NOMO-1 treated with DMSO at 0.1 percent for 48 hours (cell line): ENCODE measurements around the gene PRR35.

Source experiments
- DNase-seq: peaks from one replicate; lab custom pipeline; 2025; ENCODE audit not compliant: unreplicated experiment; lab: John Stamatoyannopoulos, UW

Gene PRR35

GRCh38 chr16:546909-547770 is 13.1 kb upstream of the PRR35 start:
- DNase-seq = peak; percentile 78

- DNase-seq = no peak
These were observed 11.6 kb upstream of the PRR35 start for GRCh38 chr16:548586-548985.

- DNase-seq = no peak
These were observed 10.5 kb upstream of the PRR35 start for GRCh38 chr16:549544-550263.

DNA sequence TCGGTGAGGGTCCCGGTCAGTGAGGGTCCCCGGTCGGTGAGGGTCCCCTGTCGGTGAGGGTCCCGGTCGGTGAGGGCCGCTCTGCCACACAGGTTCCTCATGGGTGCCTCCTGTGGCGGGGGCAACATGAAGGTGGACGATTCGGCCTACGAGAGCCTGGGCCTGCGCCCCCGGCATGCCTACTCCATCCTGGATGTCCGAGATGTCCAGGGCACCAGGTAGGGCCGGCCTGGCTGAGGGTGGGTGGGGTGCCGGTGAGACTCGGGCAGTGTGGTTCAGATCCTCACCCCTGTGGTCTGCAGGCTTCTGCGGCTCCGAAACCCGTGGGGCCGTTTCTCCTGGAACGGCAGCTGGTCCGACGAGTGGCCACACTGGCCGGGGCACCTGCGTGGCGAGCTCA is 9.0 kb upstream of the PRR35 start:
- no peak for DNase-seq

DNA sequence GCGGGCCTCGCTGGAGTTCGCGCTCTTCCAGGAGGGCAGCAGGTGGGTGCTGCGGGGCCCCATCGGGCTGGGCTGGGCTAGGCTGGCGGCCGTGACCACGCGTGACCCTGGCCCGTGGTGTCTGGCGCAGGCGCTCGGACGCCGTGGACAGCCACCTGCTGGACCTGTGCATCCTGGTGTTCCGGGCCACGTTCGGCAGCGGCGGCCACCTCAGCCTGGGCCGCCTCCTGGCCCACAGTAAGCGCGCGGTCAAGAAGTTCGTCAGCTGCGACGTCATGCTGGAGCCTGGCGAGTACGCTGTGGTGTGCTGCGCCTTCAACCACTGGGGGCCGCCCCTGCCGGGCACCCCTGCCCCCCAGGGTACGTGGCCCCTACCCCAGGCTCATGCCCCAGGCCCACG is 8.0 kb upstream of the PRR35 start:
- DNase-seq = no peak

DNA sequence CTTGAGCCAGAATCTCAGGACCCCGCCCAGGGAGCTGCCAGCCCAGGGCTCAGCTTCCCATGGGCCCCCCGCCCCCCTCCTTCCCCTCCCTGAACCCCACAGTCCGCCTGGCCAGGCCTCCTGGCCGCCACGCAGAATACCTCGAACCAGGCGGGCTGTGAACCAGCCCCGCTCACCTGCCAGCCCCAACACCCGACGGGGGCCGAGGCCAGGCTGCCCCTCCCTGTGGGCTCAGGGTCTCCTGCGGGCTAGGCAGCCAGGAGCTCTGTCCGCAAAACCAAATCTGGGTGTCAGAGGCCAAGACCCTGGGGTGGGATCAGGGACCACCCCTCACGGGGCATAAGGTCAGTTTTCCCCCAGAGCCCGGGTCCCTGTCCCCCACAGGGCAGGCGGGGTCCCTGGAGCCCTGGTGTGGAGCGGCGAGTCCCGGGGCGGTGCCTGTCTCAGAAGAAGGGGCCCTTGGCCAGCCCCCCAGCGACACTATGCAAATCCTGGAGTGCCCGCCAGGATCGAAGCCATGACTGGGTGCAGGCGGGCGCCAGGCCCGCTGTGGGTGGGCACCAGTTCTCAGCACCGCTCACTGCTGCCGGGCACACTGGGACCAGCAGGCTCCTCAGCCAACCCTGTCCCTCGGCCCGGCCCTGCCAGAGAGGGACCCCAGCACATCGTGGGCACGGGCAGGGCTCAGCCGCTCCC is 6.4 kb upstream of the PRR35 start:
- no peak for DNase-seq

GRCh38 chr16:554297-554621 is 5.9 kb upstream of the PRR35 start:
- no peak for DNase-seq

DNA sequence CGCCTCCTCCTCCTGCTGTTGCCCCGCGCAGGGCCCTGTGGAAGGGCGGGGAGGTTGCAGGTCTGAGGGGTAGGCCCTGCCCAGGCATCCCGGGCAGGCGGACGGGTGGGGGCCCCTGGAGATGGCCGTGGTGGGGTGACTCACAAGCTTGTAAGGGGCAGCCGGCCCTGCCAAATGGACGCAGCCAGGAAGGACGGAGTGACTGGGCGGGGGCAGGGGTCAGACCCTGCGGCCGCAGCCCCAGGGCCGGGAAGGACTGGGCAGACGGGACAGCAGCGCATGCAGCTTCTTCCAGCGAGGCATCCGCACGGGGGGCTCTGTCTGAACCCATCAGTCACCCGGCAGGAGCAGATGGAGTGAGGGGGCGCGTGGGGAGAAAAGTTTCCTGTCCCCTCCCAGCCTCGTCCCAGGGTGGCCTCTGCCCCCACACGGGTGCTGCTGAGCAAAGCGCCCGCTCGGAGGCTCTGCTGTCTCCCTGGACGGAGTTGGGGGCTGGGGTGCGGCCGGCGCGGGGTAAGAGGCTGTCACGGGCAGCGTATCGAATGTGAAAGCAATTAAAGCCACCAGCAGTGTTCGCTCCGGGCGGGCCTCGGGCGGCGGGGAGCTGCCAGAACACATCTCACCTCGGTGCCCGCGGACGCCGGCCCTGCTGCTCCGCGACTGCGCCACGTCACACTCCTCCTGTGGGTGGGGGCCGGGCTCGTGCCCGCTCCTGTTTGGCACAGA is 5.4 kb upstream of the PRR35 start:
- DNase-seq = no peak

GRCh38 chr16:555528-556473 is 4.4 kb upstream of the PRR35 start:
- no peak for DNase-seq

GRCh38 chr16:556474-557173 is 3.6 kb upstream of the PRR35 start:
- no peak for DNase-seq

- DNase-seq = no peak
These were observed 2.5 kb upstream of the PRR35 start for GRCh38 chr16:557463-558297.

- no peak for DNase-seq
These were observed 1.7 kb upstream of the PRR35 start for GRCh38 chr16:558298-559020.

- DNase-seq = no peak
These were observed 1.2 kb upstream of the PRR35 start for GRCh38 chr16:559021-559380.

DNA sequence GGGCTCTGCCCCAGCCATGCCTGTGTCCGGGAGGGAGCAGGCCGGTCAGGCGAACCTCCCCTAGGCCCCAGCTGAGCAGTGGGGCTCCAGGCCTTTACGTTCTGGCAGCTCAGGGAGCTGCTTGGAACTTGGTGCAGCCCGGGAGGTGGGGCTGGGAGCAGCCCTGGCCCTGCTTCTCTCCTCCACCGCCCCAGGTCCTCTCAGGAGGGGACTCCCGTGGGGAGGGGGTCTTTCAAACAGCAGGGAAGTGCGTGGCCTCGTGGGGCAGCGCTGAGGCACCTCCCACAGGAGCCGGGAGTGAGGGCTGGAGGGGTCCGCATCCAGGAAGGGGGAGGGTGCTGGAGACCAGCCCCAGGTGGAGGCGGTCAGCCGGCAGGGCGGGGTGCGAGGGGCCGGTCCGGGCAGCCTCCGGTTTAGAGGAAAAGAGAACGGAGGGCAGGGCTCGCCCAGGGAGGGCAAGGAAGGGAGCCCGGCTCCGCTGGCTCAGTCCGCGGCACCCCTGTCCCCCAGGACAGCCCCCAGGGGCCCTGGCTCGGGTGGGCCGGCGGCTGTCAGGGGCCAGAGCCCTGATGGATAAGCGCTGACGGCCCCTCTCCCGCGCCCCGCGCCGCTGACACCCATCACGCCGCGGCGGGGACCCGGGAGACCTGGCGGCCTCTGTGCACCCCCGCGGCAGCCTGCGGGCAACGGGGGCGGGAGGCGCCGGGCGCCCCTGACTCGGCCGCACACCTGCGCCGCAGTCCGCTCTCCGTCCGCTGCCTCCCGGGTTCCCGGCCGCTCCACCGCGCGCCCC is 587 bp upstream of the PRR35 start:
- DNase-seq = no peak

DNA sequence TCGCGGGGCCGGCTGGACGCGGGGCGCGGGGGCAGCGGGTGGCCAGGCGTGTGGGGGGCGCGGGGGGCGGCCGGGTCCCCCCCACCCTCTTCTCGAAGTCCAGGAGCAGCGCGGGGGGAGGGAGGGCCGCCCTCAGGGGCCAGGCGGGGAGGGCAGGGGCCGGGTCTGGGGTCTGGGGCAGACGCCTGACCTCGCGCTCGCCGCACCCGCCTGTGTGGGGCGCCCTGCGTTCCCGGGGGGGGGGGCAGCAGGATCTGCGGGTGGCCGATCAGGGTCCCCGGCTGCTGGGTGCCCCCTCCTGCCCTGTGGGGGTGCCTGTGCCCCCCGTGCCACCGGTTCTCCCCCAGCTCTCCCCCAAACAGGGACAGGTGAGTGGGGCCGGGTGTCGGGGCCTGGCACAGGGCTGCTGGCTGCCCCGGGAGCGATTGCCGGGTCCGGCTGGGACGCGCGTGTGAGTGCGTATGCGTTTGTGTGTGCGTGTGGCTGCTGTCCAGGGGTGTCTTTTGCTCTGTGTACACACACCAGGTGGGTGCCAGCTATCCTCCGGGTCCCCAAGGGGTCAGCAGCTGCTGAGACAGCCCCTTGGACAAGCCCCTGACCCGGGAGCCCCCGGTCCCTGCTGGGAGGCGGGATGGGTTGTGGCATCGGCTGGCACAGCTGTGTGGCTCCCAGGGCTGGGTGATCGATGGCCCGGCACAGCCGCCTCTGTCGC is 663 bp downstream of the PRR35 start:
- no peak for DNase-seq

- DNase-seq = no peak
These were observed 1.2 kb downstream of the PRR35 start for GRCh38 chr16:561413-561794.
